Gastroesophageal sphincter (tissue), 3 donors: ENCODE results near the gene OTUB2.

Experiments
- CTCF ChIP-seq, 4 experiments: fragments of 200-600 bp in 2 of 4; fragments of 450-650 bp in 2 of 4; sonication (generic) in 1 of 4; IDR thresholded peaks; one replicate each; pipeline ENCODE4 v1.5.1; 2017 to 2019; ENCODE audit warnings: antibody characterized with exemption in 4 of 4, mild to moderate bottlenecking in 2 of 4, moderate library complexity in 2 of 4
- EP300 ChIP-seq: sonication (generic); formaldehyde crosslinking; IDR thresholded peaks from one replicate; pipeline ENCODE4 v1.6.1; 2017; ENCODE audit warnings: antibody characterized with exemption, mild to moderate bottlenecking
- POLR2A ChIP-seq, 2 donors: fragments of 450-650 bp; IDR thresholded peaks; one replicate each; pipeline ENCODE4 v1.6.1; 2017; ENCODE audit warnings: antibody characterized with exemption in 2 of 2, mild to moderate bottlenecking in 2 of 2, moderate library complexity in 1 of 2
- POLR2AphosphoS5 ChIP-seq: sonication (generic); formaldehyde crosslinking; IDR thresholded peaks from one replicate; pipeline ENCODE4 v1.6.1; 2017; ENCODE audit warnings: antibody characterized with exemption

- TF ChIP-seq POLR2A (IDR thresholded peaks at IDR 0.05) = no peak
- TF ChIP-seq CTCF (IDR thresholded peaks at IDR 0.05) = no peak
- TF ChIP-seq EP300 = no peak
- TF ChIP-seq POLR2AphosphoS5 = no peak
Observed at GRCh38 chr14:94025720-94026119, 420 bp upstream of the OTUB2 start.
